Liver (tissue), 9 donors: ENCODE data around the gene PCDHGA6. TPM values are rescaled to one million over a fixed set of nuclear protein-coding genes. Genes with fewer than 3 reads are reported as not detected.

ENCODE experiments used
- DNase-seq: peaks from one replicate; pipeline ENCODE4 v3.0.0-alpha.2; 2017; ENCODE audit warnings: low spot score
- H3K27ac ChIP-seq, 2 donors: one replicate each; pipeline ENCODE4 v1.7.0; 2013; ENCODE audit warnings: inconsistent platforms in 2 of 2, low read length in 2 of 2, control low read depth in 1 of 2, low read depth in 1 of 2, mild to moderate bottlenecking in 1 of 2
- H3K27me3 ChIP-seq, 4 donors: one replicate each; pipeline versions ENCODE4 v1.6.1 to v1.7.0; 2013; ENCODE audit warnings: low read length in 3 of 4, inconsistent platforms in 1 of 4, mild to moderate bottlenecking in 1 of 4, moderate library complexity in 1 of 4; ENCODE audit not compliant: control insufficient read depth in 4 of 4, insufficient read depth in 4 of 4
- H3K36me3 ChIP-seq, 4 donors: one replicate each; pipeline versions ENCODE4 v1.6.1 to v1.7.0; 2013; ENCODE audit warnings: low read length in 3 of 4, mild to moderate bottlenecking in 3 of 4, low read depth in 1 of 4, moderate library complexity in 1 of 4; ENCODE audit not compliant: control insufficient read depth in 4 of 4, insufficient read depth in 3 of 4
- H3K4me1 ChIP-seq, 4 donors: one replicate each; pipeline versions ENCODE4 v1.6.1 to v1.7.0; 2013; ENCODE audit warnings: low read length in 3 of 4, mild to moderate bottlenecking in 3 of 4, moderate library complexity in 1 of 4; ENCODE audit not compliant: control insufficient read depth in 4 of 4, insufficient read depth in 4 of 4
- H3K4me3 ChIP-seq, 3 donors: one replicate each; pipeline versions ENCODE4 v1.6.1 to v1.7.0; 2013; ENCODE audit warnings: low read length in 3 of 3, control low read depth in 1 of 3, low read depth in 1 of 3, mild to moderate bottlenecking in 1 of 3
- H3K9ac ChIP-seq, 2 donors: one replicate each; pipeline ENCODE4 v1.7.0; 2013; ENCODE audit warnings: low read length in 2 of 2, mild to moderate bottlenecking in 2 of 2, moderate library complexity in 2 of 2, control low read depth in 1 of 2, low read depth in 1 of 2
- H3K9me3 ChIP-seq, 4 donors: one replicate each; pipeline versions ENCODE4 v1.6.1 to v1.7.0; 2013; ENCODE audit warnings: low read length in 3 of 4; ENCODE audit not compliant: control insufficient read depth in 4 of 4
- ATF3 ChIP-seq: IDR thresholded peaks from 2 replicates; pipeline ENCODE4 v1.6.1; 2016; ENCODE audit warnings: antibody characterized with exemption
- EGR1 ChIP-seq, 2 donors: IDR thresholded peaks; 2 replicates each; pipeline ENCODE4 v1.6.1; 2016 to 2018; ENCODE audit warnings: antibody characterized with exemption in 2 of 2, low read depth in 2 of 2
- FOXA1 ChIP-seq: IDR thresholded peaks from 2 replicates; pipeline ENCODE4 v1.6.1; 2016; ENCODE audit warnings: antibody characterized with exemption
- FOXA2 ChIP-seq: IDR thresholded peaks from 2 replicates; pipeline ENCODE4 v1.6.1; 2016; ENCODE audit warnings: antibody characterized with exemption
- GABPA ChIP-seq, 2 donors: IDR thresholded peaks in 1 of 2; conservative IDR thresholded peaks in 1 of 2; 2 replicates each; pipeline ENCODE4 v1.6.1; 2016; ENCODE audit warnings: antibody characterized with exemption in 2 of 2, mild to moderate bottlenecking in 1 of 2, moderate library complexity in 1 of 2
- HNF4A ChIP-seq, 2 donors: conservative IDR thresholded peaks; 2 replicates each; pipeline ENCODE4 v1.6.1; 2016; ENCODE audit warnings: antibody characterized with exemption in 2 of 2, mild to moderate bottlenecking in 2 of 2
- HNF4G ChIP-seq: IDR thresholded peaks from 2 replicates; pipeline ENCODE4 v1.6.1; 2016; ENCODE audit warnings: antibody characterized with exemption
- JUND ChIP-seq, 2 donors: IDR thresholded peaks; 2 replicates each; pipeline ENCODE4 v1.6.1; 2016; ENCODE audit warnings: antibody characterized with exemption in 2 of 2
- NR2F2 ChIP-seq: IDR thresholded peaks from 2 replicates; pipeline ENCODE4 v1.6.1; 2016; ENCODE audit warnings: antibody characterized with exemption
- RAD21 ChIP-seq, 2 donors: IDR thresholded peaks; 2 replicates each; pipeline ENCODE4 v1.6.1; 2016; ENCODE audit warnings: antibody characterized with exemption in 2 of 2, mild to moderate bottlenecking in 2 of 2
- RXRA ChIP-seq, 2 donors: IDR thresholded peaks; 2 replicates each; pipeline ENCODE4 v1.6.1; 2017 to 2018; ENCODE audit warnings: antibody characterized with exemption in 2 of 2, mild to moderate bottlenecking in 1 of 2
- SP1 ChIP-seq: IDR thresholded peaks from 2 replicates; pipeline ENCODE4 v1.6.1; 2018; ENCODE audit warnings: antibody characterized with exemption, mild to moderate bottlenecking
- TAF1 ChIP-seq: conservative IDR thresholded peaks from 2 replicates; pipeline ENCODE4 v1.6.1; 2016; ENCODE audit warnings: antibody characterized with exemption, mild to moderate bottlenecking
- YY1 ChIP-seq: IDR thresholded peaks from 2 replicates; pipeline ENCODE4 v1.6.1; 2016; ENCODE audit warnings: antibody characterized with exemption, mild to moderate bottlenecking
- ZBTB33 ChIP-seq: IDR thresholded peaks from 2 replicates; pipeline ENCODE4 v1.6.1; 2016; ENCODE audit warnings: antibody characterized with exemption
- WGBS: extraction: QIAGEN DNeasy Blood & Tissue Kit; methylation state at CpG from one replicate; pipeline ENCODE4 v1.1.7; 2013; 5-methylcytosine and 5-hydroxymethylcytosine counted together
- polyA plus RNA-seq, 2 donors: library from polyadenylated mRNA; stranded (reverse) in 1 of 2; unstranded in 1 of 2; fragments of 200-250 nt in 1 of 2; fragments of >200 nt in 1 of 2; fragmentation: Nextera tagmentation in 1 of 2; extraction: Ambion mirVana in 1 of 2; gene quantifications; one replicate each; pipeline versions ENCODE4 v1.2.1 to v1.2.3, GENCODE V29; 2013 to 2015
- total RNA-seq, 2 donors: library from RNA; depleted of rRNA; stranded (reverse); fragments of >200 nt; gene quantifications; one replicate each; pipeline ENCODE4 v1.2.3, GENCODE V29; 2014
- TF ChIP-seq, protein P1 (sequence below): IDR thresholded peaks from 2 replicates; pipeline ENCODE4 v1.6.1; 2016; ENCODE audit warnings: antibody characterized with exemption, mild to moderate bottlenecking
- TF ChIP-seq, protein P2 (sequence below): fragments of 150-350 bp; IDR thresholded peaks from 2 replicates; pipeline ENCODE4 v1.5.1; 2017; ENCODE audit warnings: improper control_type of control experiment, low read depth, low read length; ENCODE audit not compliant: missing input control
- donor health status: healthy.
- donor health status: healthy.
- donor health status: healthy.
- donor health status: healthy.
- donor health status: healthy.

The PCDHGA6 gene
- total and polyA plus RNA-seq, 4 donors, result 0.08 to 0.67 (median 0.28) TPM

GRCh38 chr5:141356950-141357349, 16.7 kb upstream of the PCDHGA6 start:
- no peak overlapping the region for H3K9ac ChIP-seq
- TF ChIP-seq TAF1, result no peak
- TF ChIP-seq EGR1 (IDR thresholded peaks at IDR 0.05; ENCODE audit: low read depth in 2 of 2), result no peak
- no peak for TF ChIP-seq SP1
- TF ChIP-seq JUND (IDR thresholded peaks at IDR 0.05), result no peak
- no peak for TF ChIP-seq RAD21 (IDR thresholded peaks at IDR 0.05)
- TF ChIP-seq FOXA2, result no peak
- TF ChIP-seq ATF3, result no peak
- TF ChIP-seq, protein P1, sequence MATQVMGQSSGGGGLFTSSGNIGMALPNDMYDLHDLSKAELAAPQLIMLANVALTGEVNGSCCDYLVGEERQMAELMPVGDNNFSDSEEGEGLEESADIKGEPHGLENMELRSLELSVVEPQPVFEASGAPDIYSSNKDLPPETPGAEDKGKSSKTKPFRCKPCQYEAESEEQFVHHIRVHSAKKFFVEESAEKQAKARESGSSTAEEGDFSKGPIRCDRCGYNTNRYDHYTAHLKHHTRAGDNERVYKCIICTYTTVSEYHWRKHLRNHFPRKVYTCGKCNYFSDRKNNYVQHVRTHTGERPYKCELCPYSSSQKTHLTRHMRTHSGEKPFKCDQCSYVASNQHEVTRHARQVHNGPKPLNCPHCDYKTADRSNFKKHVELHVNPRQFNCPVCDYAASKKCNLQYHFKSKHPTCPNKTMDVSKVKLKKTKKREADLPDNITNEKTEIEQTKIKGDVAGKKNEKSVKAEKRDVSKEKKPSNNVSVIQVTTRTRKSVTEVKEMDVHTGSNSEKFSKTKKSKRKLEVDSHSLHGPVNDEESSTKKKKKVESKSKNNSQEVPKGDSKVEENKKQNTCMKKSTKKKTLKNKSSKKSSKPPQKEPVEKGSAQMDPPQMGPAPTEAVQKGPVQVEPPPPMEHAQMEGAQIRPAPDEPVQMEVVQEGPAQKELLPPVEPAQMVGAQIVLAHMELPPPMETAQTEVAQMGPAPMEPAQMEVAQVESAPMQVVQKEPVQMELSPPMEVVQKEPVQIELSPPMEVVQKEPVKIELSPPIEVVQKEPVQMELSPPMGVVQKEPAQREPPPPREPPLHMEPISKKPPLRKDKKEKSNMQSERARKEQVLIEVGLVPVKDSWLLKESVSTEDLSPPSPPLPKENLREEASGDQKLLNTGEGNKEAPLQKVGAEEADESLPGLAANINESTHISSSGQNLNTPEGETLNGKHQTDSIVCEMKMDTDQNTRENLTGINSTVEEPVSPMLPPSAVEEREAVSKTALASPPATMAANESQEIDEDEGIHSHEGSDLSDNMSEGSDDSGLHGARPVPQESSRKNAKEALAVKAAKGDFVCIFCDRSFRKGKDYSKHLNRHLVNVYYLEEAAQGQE, result no peak
- TF ChIP-seq NR2F2, result no peak
- no peak for TF ChIP-seq GABPA (IDR thresholded peaks at IDR 0.05 in 1 of 2, conservative IDR thresholded peaks at IDR 0.05 in 1 of 2)
- TF ChIP-seq RXRA (IDR thresholded peaks at IDR 0.05), result no peak
- TF ChIP-seq, protein P2, sequence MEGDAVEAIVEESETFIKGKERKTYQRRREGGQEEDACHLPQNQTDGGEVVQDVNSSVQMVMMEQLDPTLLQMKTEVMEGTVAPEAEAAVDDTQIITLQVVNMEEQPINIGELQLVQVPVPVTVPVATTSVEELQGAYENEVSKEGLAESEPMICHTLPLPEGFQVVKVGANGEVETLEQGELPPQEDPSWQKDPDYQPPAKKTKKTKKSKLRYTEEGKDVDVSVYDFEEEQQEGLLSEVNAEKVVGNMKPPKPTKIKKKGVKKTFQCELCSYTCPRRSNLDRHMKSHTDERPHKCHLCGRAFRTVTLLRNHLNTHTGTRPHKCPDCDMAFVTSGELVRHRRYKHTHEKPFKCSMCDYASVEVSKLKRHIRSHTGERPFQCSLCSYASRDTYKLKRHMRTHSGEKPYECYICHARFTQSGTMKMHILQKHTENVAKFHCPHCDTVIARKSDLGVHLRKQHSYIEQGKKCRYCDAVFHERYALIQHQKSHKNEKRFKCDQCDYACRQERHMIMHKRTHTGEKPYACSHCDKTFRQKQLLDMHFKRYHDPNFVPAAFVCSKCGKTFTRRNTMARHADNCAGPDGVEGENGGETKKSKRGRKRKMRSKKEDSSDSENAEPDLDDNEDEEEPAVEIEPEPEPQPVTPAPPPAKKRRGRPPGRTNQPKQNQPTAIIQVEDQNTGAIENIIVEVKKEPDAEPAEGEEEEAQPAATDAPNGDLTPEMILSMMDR, result no peak
- no peak for TF ChIP-seq YY1
- no peak for TF ChIP-seq ZBTB33
- TF ChIP-seq HNF4G, result no peak
- no peak for TF ChIP-seq HNF4A (conservative IDR thresholded peaks at IDR 0.05)
- no peak for TF ChIP-seq FOXA1
- peaks cover 0 to 2% (median 0%) of the 10 kb centered on the region in 4 donors for H3K27me3 ChIP-seq
- no peak for DNase-seq
- H3K36me3 ChIP-seq, result peaks cover 0 to 3% (median 0%) of the 10 kb centered on the region in 4 donors
- 35% methylated on average over 19 of the region's 19 CpGs for WGBS
- H3K9me3 ChIP-seq, result peaks cover 34 to 69% (median 47%) of the 10 kb centered on the region in 4 donors
- no peak overlapping the region for H3K27ac ChIP-seq
- H3K4me1 ChIP-seq, result no peaks in the 10 kb centered on the region
- H3K4me3 ChIP-seq, result peak overlapping the region in 2 of 3 donors; percentile 1 to 48
